ENCODE results near the gene CSTPP1. TPM values are rescaled to one million over a fixed set of nuclear protein-coding genes. Genes with fewer than 3 reads are reported as not detected.

The CSTPP1 gene
- total and polyA plus RNA-seq, 2 of the 8 experiments (the other 6 are each of a cell fraction or from before 2014, with no cell fraction given): 24.2 to 28.7 TPM

GRCh38 chr11:47109727-47110246 is 173.2 kb downstream of the CSTPP1 start:
- no peak overlapping the region for H3K14ac ChIP-seq (ENCODE audit: insufficient read length)
- no peak overlapping the region for H3K27ac ChIP-seq (ENCODE audit: low read depth, low read length)
- no peak overlapping the region for H3K18ac ChIP-seq (ENCODE audit: extremely low read depth, low read length)
- no peak overlapping the region for H2AK5ac ChIP-seq (ENCODE audit: low read depth, low read length)
- no peak overlapping the region for H4K91ac ChIP-seq (replicated peaks; ENCODE audit: insufficient read length, low read length)
- H4K8ac ChIP-seq (ENCODE audit: extremely low read depth, insufficient read depth, low read length): no peak overlapping the region; the same call in 1 of the 2 replicates
- no peak overlapping the region for H2BK15ac ChIP-seq (ENCODE audit: low read length)
- H3K9me3 ChIP-seq (ENCODE audit: insufficient read depth in 2 of 2, low read depth in 1 of 2, low read length in 1 of 2): no peaks in the 10 kb centered on the region
- no peak overlapping the region for H3K4me2 ChIP-seq (ENCODE audit: insufficient read depth in 1 of 2, low read depth in 2 of 2, low read length in 2 of 2)
- no peak for TF ChIP-seq CBX8 (IDR thresholded peaks at IDR 0.05; ENCODE audit: borderline replicate concordance, low read depth, low read length)
- TF ChIP-seq KDM1A (IDR thresholded peaks at IDR 0.05; ENCODE audit: borderline replicate concordance, low read length): no peak
- TF ChIP-seq CREB1 (IDR thresholded peaks at IDR 0.05): no peak
- no peak for TF ChIP-seq POU5F1 (IDR thresholded peaks at IDR 0.05; ENCODE audit: low read depth, low read length)
- no peak for TF ChIP-seq EZH2 (IDR thresholded peaks at IDR 0.05; ENCODE audit: low read depth, low read length, severe bottlenecking)
- no peak for TF ChIP-seq ASH2L (IDR thresholded peaks at IDR 0.05; ENCODE audit: low read length)
- no peak for TF ChIP-seq TEAD4 (IDR thresholded peaks at IDR 0.05; ENCODE audit: low read depth, low read length)
- no peak for TF ChIP-seq YY1 (IDR thresholded peaks at IDR 0.05; ENCODE audit: low read depth, low read length)
- TF ChIP-seq MAFK (IDR thresholded peaks at IDR 0.05; ENCODE audit: low read depth, low read length): no peak
- TF ChIP-seq TBP (IDR thresholded peaks at IDR 0.05; ENCODE audit: low read depth, low read length): no peak
- H2BK12ac ChIP-seq (ENCODE audit: low read depth, low read length): no peak overlapping the region
- no peak for FAIRE-seq
- no peak overlapping the region for H3K23ac ChIP-seq (ENCODE audit: insufficient read length)
- no peak overlapping the region for H2BK20ac ChIP-seq (ENCODE audit: low read length)
- ChIA-PET CTCF (ENCODE audit: partially characterized antibody) (interaction anchor here (1.0 to 1.9 kb wide), 2 partner anchors 43 to 190 kb away, joined by 4 to 8 read pairs; no protein-coding TSS in a partner anchor), POLR2A (ENCODE audit: partially characterized antibody) (no interaction called here)
- no peak for DNase-seq (ENCODE audit: low read depth in 1 of 2, low spot score in 2 of 2)
- WGBS, 2 experiments (ENCODE audit: extremely low coverage in 1 of 2, insufficient coverage in 1 of 2, insufficient read length in 1 of 2, insufficient replicate concordance in 2 of 2, low coverage in 1 of 2, low lambda C conversion rate in 2 of 2, missing lambda C conversion rate in 1 of 2): 92% methylated on average over 3 of the region's 3 CpGs; no CpG with 5 or more reads in 1 of the 2 experiments
- H2BK120ac ChIP-seq (replicated peaks; ENCODE audit: low read depth, low read length): no peak overlapping the region
- H3K56ac ChIP-seq (replicated peaks; ENCODE audit: insufficient read length, low read depth, low read length): no peak overlapping the region
- no peak overlapping the region for H3K4ac ChIP-seq (replicated peaks; ENCODE audit: insufficient read length, low read depth, low read length)
- no peak overlapping the region for H3K4me3 ChIP-seq (ENCODE audit: extremely low read depth in 1 of 4, insufficient read depth in 2 of 4, low read depth in 3 of 4, low read length in 4 of 4)
- no peaks in the 10 kb centered on the region for H3K27me3 ChIP-seq (replicated peaks in 1 of 4; ENCODE audit: control insufficient read depth in 3 of 4, extremely low read depth in 1 of 4, insufficient read depth in 3 of 4, low read length in 3 of 4)
- H4K5ac ChIP-seq (ENCODE audit: insufficient read length, low read depth, low read length): no peak overlapping the region
- H4K20me1 ChIP-seq (replicated peaks in 1 of 2; ENCODE audit: control insufficient read depth in 1 of 2, insufficient read depth in 2 of 2, low read length in 2 of 2): no peaks in the 10 kb centered on the region
- no peak overlapping the region for H2BK5ac ChIP-seq (ENCODE audit: low read depth, low read length)
- no peak overlapping the region for H3K9ac ChIP-seq (replicated peaks in 1 of 4; ENCODE audit: extremely low read depth in 1 of 4, low read depth in 3 of 4, low read length in 3 of 4)
- no peak overlapping the region for H2AFZ ChIP-seq (ENCODE audit: low read length)
- H3K4me1 ChIP-seq (replicated peaks in 1 of 4; ENCODE audit: control insufficient read depth in 3 of 4, insufficient read depth in 4 of 4, low read length in 3 of 4): peaks cover 0 to 5% (median 1%) of the 10 kb centered on the region in 4 experiments; a peak in 4 of 7 replicates
- no peaks in the 10 kb centered on the region for H3K79me2 ChIP-seq (ENCODE audit: control insufficient read depth in 1 of 2, insufficient read depth in 2 of 2, low read length in 2 of 2)
- no peaks in the 10 kb centered on the region for H3K23me2 ChIP-seq (ENCODE audit: low read depth, low read length)
- no peaks in the 10 kb centered on the region; a peak in 1 of 8 replicates for H3K36me3 ChIP-seq (ENCODE audit: control insufficient read depth in 2 of 4, insufficient read depth in 4 of 4, low read length in 3 of 4)
- H3K79me1 ChIP-seq (ENCODE audit: low read depth, low read length): no peaks in the 10 kb centered on the region
